ENCODE data around the gene TRABD2A.

Gene TRABD2A

GRCh38 chr2:84850471-84850870 is 30.4 kb downstream of the TRABD2A start:
- DNase-seq (ENCODE audit: low read depth), result no peak

- peak; percentile 60 for DNase-seq (ENCODE audit: low read depth)
Observed at GRCh38 chr2:84849271-84849952, 31.5 kb downstream of the TRABD2A start.

DNA sequence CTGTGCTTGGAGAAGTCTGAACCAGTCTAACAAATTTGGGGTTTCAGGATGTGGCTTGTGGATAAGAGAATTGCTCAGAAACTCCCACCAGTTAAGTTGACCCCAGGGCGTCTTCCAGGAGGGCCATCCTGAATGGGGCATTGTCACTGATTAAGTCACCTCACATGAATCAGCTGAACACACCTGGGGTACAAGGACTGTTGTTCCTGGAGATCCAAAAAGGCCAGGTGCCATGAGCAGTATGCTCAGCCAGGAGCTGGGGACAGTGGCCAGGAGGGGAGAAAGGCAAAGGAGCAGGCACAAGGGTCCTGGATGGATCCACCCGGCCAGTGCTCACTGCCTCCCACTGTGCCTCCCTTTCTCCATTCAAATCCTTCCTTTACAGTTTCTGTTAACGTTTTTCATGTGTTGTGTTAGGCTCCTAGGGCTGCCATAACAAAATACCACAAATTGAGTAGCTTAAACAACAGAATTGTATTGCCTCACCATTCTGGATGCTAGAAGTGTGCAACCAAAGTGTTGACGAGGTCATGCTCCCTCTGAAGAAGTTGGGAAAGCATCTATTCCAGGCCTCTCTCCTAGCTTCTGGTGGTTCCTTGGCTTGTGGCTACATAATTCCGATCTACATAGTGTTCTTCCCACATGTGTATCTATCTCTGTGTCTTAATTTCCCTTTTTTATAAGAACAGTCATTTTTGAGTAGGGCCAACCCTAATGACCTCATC is 33.4 kb downstream of the TRABD2A start:
- no peak for DNase-seq (ENCODE audit: low read depth)

DNA sequence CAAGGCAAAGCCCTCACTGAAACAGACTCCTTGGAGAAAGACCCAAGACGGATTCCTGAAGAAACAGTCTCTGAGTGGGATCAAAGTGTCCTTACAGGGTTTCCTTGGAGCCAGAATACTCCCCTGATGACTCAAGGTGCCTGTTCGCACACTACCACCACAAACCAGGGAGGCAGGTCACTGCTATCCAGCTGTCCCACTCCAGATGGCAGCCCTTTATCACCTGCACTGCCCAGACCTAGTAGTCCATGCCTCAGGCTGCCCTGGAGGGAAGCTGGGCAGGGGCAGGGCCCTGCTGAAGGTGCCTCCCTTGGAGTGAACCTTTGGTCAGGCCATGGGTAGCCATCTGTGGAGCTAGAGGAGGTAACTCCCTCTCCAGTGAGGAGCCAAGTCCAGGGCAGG is 34.1 kb downstream of the TRABD2A start:
- no peak for DNase-seq (ENCODE audit: low read depth)

GRCh38 chr2:84846041-84846663 is 34.7 kb downstream of the TRABD2A start:
- DNase-seq (ENCODE audit: low read depth), result peak; percentile 28

DNA sequence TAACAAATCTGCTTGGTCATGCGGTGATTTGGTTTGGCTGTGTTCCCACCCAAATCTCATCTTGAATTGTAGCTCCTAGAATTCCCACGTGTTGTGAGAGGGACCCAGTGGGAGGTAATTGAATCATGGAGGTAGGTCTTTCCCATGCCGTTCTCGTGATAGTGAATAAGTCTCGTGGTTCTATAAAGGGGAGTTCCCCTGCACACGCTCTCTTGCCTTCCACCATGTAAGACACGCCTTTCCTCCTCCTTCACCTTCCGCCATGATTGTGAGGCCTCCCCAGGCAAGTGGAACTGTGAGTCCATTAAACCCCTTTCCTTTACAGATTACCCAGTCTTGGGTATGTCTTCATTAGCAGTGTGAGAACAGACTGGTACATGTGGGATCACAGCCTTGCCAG is 36.7 kb downstream of the TRABD2A start:
- DNase-seq (ENCODE audit: low read depth), result no peak

GRCh38 chr2:84841577-84841976 is 39.3 kb downstream of the TRABD2A start:
- no peak for DNase-seq (ENCODE audit: low read depth)

GRCh38 chr2:84840306-84840705 is 40.6 kb downstream of the TRABD2A start:
- no peak for DNase-seq (ENCODE audit: low read depth)

DNA sequence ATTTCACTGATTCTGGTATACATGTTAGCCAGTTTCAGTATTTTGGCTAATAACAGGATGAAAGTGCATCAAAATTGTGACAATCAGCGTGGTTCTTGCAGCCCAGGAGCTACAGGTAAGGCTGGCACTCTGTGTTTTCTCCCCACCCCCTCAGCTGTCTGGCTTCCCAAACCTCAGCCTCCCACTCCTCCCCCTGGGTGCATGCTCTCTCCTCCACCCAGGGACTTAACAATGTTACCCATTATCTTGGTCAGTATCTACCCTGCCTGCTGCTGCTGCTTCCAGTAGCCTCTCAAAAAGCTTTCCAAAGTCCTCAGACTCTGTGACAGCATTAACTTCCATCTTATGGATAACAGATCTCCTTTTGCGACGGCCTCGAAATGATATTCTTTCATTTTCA is 41.0 kb downstream of the TRABD2A start:
- no peak for DNase-seq (ENCODE audit: low read depth)

- DNase-seq (ENCODE audit: low read depth), result no peak
Observed at GRCh38 chr2:84838434-84839145, 42.3 kb downstream of the TRABD2A start.

DNA sequence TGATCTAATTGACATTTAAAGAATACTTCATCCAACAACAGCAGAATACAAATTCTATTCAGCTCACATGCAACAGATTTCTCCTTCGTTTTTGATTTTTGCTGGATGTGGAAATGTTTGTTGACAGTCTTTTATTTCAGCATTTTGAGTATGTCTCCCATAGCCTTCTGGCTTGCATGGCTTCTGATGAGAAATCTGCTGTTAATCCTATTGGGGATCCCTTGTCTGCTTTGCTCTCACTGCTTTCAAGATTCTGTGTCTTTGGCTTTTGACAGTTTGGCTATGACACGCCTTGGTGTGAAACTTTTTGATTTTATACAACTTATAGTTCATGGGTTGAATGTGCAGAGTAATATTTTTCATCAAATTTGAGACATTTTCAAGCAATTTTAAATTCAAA is 44.7 kb downstream of the TRABD2A start:
- no peak for DNase-seq (ENCODE audit: low read depth)

- no peak for DNase-seq (ENCODE audit: low read depth)
Observed at GRCh38 chr2:84833481-84834150, 47.3 kb downstream of the TRABD2A start.

DNA sequence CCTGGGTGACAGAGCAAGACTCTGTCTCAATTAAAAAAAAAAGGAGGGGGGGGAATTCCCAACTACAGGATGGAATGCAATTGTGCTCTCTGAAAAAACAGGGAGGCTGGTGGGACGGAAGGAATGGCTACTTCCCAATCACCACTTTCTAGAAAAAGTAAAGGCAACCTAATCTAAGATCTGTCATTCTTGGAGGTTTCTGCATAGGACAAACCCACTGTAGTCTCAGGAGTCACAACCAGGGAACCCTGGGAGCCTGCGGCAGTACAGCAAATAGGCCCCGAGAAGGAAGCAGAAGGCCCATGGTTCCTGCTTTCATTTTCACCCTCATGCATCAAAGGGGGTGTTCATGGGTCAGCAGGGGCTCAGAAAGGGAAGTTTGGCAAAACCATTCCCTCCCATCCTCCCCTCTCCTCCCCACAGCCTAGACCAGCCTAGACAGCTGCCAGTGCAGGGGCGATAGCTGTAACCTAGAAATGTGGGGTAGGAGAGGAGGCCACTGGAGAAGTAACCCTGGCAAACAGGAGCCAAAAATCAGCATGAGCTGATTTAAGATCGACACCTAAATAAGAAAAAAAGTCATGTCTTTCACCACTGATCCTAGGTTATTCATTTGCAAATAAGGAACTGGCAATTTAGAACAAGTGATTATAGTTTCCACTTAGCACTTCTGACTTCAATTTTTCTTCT is 48.0 kb downstream of the TRABD2A start:
- DNase-seq (ENCODE audit: low read depth), result no peak

- DNase-seq (ENCODE audit: low read depth), result no peak
Observed at GRCh38 chr2:84830758-84831500, 50.0 kb downstream of the TRABD2A start.

- DNase-seq (ENCODE audit: low read depth), result no peak
Observed at GRCh38 chr2:84830095-84830494, 50.8 kb downstream of the TRABD2A start.

GRCh38 chr2:84829693-84830092 is 51.2 kb downstream of the TRABD2A start:
- DNase-seq (ENCODE audit: low read depth), result no peak

DNA sequence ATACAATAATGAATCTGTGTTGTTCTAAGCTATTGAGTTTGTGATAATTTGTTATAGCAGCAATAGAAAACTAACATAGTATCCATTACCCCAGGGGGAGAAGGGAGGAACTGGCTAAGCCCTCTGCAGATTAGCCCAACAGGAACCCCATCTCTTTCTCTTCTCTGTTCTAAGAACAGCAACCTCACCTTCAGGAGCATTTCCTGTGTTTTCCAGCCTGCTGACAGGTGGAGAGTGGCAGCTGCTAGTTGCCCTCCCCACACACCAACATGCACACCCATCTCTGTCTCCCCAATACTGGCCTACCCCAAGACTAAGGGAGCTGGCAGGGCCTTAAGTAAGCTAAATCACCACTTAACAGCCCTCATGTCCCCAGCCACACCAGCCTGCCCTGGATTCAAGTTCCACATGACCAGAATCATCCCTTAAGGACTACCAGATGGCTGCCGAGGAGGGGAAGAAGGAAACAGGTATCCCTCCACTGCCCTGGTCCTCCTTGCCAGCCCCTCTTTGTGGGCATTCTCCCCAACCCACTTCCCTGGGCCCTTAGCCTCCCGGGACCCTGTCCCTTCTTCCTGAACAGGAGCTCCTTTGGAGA is 52.8 kb downstream of the TRABD2A start:
- DNase-seq (ENCODE audit: low read depth), result no peak

DNA sequence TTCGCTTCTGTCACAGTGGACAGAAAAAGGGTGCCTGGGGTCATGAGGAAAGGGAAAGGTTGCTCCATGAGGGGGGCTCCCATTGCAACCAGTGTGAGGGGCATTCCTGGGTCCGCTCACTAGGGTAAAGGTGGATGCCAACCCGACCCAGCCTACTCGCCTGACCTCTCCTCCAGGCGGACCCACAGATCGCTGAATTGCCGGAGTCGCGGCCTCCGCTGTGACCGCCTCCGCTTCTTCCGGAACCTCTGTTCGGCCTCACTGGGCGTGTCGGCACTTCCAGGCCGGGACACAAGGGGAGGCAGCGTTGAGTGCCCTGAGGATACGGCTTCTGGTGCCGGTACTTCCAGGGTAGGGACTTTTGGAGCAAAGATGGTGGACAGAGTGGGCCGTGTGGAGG is 57.1 kb downstream of the TRABD2A start:
- DNase-seq (ENCODE audit: low read depth), result no peak

- no peak for DNase-seq (ENCODE audit: low read depth)
Observed at GRCh38 chr2:84823229-84823628, 57.7 kb downstream of the TRABD2A start.

GRCh38 chr2:84821806-84822205 is 59.1 kb downstream of the TRABD2A start:
- DNase-seq (ENCODE audit: low read depth), result no peak

All from fibroblast of gingiva (primary cell).